DOHH2 (cell line): Measurements from ENCODE around the gene GMEB2.

Experiments
- H3F3A ChIP-seq: fragments of 200-600 bp; sonication (generic), shearing (Covaris generic); 2 replicates; pipeline ENCODE4 v1.6.0; 2016; ENCODE audit warnings: antibody characterized with exemption, mild to moderate bottlenecking; ENCODE audit not compliant: control insufficient read depth, insufficient read depth
- H3K27ac ChIP-seq: fragments of 200-600 bp; sonication (generic); 2 replicates; pipeline ENCODE4 v1.5.1; 2014; ENCODE audit warnings: low read depth, mild to moderate bottlenecking, low read length, moderate library complexity
- H3K27me3 ChIP-seq: fragments of 200-600 bp; sonication (generic); 2 replicates; pipeline ENCODE4 v1.6.1; 2014; ENCODE audit warnings: mild to moderate bottlenecking, low read length, mixed read lengths; ENCODE audit not compliant: control insufficient read depth
- H3K36me3 ChIP-seq: fragments of 200-600 bp; sonication (generic); 2 replicates; pipeline ENCODE4 v1.6.1; 2014; ENCODE audit warnings: mild to moderate bottlenecking, low read length, moderate library complexity, mixed read lengths; ENCODE audit not compliant: control insufficient read depth
- H3K4me1 ChIP-seq: fragments of 200-600 bp; sonication (generic); 2 replicates; pipeline ENCODE4 v1.6.1; 2014; ENCODE audit warnings: mild to moderate bottlenecking, low read length, mixed read lengths; ENCODE audit not compliant: control insufficient read depth
- H3K4me2 ChIP-seq: fragments of 200-600 bp; sonication (generic); 2 replicates; pipeline ENCODE4 v1.6.0; 2014; ENCODE audit warnings: mild to moderate bottlenecking, low read length, moderate library complexity
- H3K4me3 ChIP-seq: fragments of 200-600 bp; sonication (generic); 2 replicates; pipeline ENCODE4 v1.5.1; 2014; ENCODE audit warnings: mild to moderate bottlenecking, low read length, mixed read lengths
- H3K79me2 ChIP-seq: fragments of 200-600 bp; sonication (generic); 2 replicates; pipeline ENCODE4 v1.6.1; 2014; ENCODE audit warnings: mild to moderate bottlenecking, low read length, mixed read lengths; ENCODE audit not compliant: control insufficient read depth
- H3K9me2 ChIP-seq: fragments of 200-600 bp; sonication (generic); replicated peaks from 2 replicates; pipeline ENCODE4 v1.6.1; 2014; ENCODE audit warnings: mild to moderate bottlenecking, low read length, mixed read lengths; ENCODE audit not compliant: control insufficient read depth
- H3K9me3 ChIP-seq: fragments of 200-600 bp; sonication (generic); 2 replicates; pipeline ENCODE4 v1.6.1; 2014; ENCODE audit warnings: antibody characterized with exemption, low read length, mixed read lengths; ENCODE audit not compliant: control insufficient read depth, insufficient read depth
- H4K20me1 ChIP-seq: fragments of 200-600 bp; sonication (generic); 2 replicates; pipeline ENCODE4 v1.6.0; 2014; ENCODE audit warnings: low read depth, mild to moderate bottlenecking, antibody characterized with exemption, low read length, moderate library complexity; ENCODE audit not compliant: control insufficient read depth, insufficient read depth
- CTCF ChIP-seq: fragments of 200-600 bp; sonication (generic); IDR thresholded peaks from one replicate; pipeline ENCODE4 v1.5.1; 2014; ENCODE audit warnings: antibody characterized with exemption, mild to moderate bottlenecking, low read depth, low read length; ENCODE audit not compliant: poor library complexity, severe bottlenecking
- EZH2phosphoT487 ChIP-seq: fragments of 200-600 bp; sonication (generic); IDR thresholded peaks from 2 replicates; pipeline ENCODE4 v1.6.1; 2017; ENCODE audit warnings: borderline replicate concordance, mild to moderate bottlenecking, antibody characterized with exemption, low read length, moderate library complexity, mixed read lengths

The GMEB2 gene

GRCh38 chr20:63582382-63583063, 44.4 kb downstream of the GMEB2 start:
- Histone ChIP-seq H3K4me3 (no peak overlapping the region), H3K9me3 (no peaks in the 10 kb centered on the region), H3K9me2 (no peaks in the 10 kb centered on the region), H3F3A (no peaks in the 10 kb centered on the region), H3K27me3 (peaks cover 14% of the 10 kb centered on the region), H3K4me2 (no peak overlapping the region), H4K20me1 (no peaks in the 10 kb centered on the region), H3K79me2 (no peaks in the 10 kb centered on the region), H3K4me1 (no peaks in the 10 kb centered on the region), H3K36me3 (no peaks in the 10 kb centered on the region), H3K27ac (no peak overlapping the region)
- TF ChIP-seq EZH2phosphoT487 (no peak), CTCF (no peak)

- H3K4me1 ChIP-seq, result no peaks in the 10 kb centered on the region
- H3K4me3 ChIP-seq, result no peak overlapping the region
- H3K27ac ChIP-seq, result no peak overlapping the region
- H4K20me1 ChIP-seq, result no peaks in the 10 kb centered on the region
- no peaks in the 10 kb centered on the region for H3K36me3 ChIP-seq
- H3K4me2 ChIP-seq, result no peak overlapping the region
- H3K27me3 ChIP-seq, result peaks cover 14% of the 10 kb centered on the region
- H3F3A ChIP-seq, result no peaks in the 10 kb centered on the region
- TF ChIP-seq EZH2phosphoT487 (no peak), CTCF (peak; percentile 49)
- H3K9me2 ChIP-seq, result no peaks in the 10 kb centered on the region
- no peaks in the 10 kb centered on the region for H3K79me2 ChIP-seq
- H3K9me3 ChIP-seq, result no peaks in the 10 kb centered on the region
These were observed 46.0 kb downstream of the GMEB2 start for GRCh38 chr20:63580796-63581461.

GRCh38 chr20:63579017-63579694, 47.7 kb downstream of the GMEB2 start:
- no peaks in the 10 kb centered on the region for H3F3A ChIP-seq
- H3K9me2 ChIP-seq, result no peaks in the 10 kb centered on the region
- no peaks in the 10 kb centered on the region for H3K79me2 ChIP-seq
- no peaks in the 10 kb centered on the region for H3K9me3 ChIP-seq
- no peak overlapping the region for H3K27ac ChIP-seq
- no peaks in the 10 kb centered on the region for H3K36me3 ChIP-seq
- no peak overlapping the region for H3K4me3 ChIP-seq
- TF ChIP-seq CTCF (no peak), EZH2phosphoT487 (no peak)
- no peaks in the 10 kb centered on the region for H4K20me1 ChIP-seq
- peaks cover 23% of the 10 kb centered on the region for H3K27me3 ChIP-seq
- H3K4me1 ChIP-seq, result peaks cover 4% of the 10 kb centered on the region
- H3K4me2 ChIP-seq, result no peak overlapping the region
